PC-9 (cell line): ENCODE data around the gene TGFBR3.

ENCODE experiments used
- EZH2 ChIP-seq: fragments of 200-600 bp; sonication (generic); IDR thresholded peaks from 2 replicates; pipeline ENCODE4 v1.8.0; 2017; ENCODE audit warnings: antibody characterized with exemption, low read depth
- TF ChIP-seq, protein P1 (sequence below): fragments of 200-600 bp; sonication (generic); conservative IDR thresholded peaks from 2 replicates; pipeline ENCODE4 v1.6.1; 2017; ENCODE audit warnings: mixed run types, antibody characterized with exemption, mild to moderate bottlenecking, moderate library complexity

DNA sequence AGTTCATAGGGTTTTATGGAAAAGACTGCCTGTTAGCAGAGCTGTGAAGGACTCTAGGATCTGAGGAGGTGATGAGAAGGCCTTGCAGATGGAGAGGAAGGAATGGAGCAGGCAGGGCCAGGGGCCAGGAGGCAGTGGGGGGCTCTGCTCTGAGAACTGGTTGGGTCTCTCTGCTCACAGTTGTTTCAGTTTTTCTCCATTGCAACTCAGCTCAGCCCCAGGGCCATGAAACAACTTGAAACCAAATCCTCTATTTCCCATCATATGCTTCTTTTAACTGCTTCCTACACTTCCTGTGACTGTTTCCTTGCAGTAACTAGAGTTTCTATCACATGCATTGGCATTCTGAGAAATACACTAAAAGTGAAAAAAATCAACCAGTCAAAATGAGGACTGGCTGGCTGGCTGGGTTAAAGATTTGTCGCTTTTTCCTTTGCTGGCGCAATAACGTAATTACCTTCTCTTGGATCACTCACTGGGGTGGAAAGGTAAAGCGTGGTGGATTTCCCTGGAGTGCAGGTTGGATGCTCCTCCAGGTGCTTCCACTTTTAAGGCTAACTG is 213.3 kb downstream of the TGFBR3 start:
- no peak for TF ChIP-seq EZH2
- TF ChIP-seq, protein P1, sequence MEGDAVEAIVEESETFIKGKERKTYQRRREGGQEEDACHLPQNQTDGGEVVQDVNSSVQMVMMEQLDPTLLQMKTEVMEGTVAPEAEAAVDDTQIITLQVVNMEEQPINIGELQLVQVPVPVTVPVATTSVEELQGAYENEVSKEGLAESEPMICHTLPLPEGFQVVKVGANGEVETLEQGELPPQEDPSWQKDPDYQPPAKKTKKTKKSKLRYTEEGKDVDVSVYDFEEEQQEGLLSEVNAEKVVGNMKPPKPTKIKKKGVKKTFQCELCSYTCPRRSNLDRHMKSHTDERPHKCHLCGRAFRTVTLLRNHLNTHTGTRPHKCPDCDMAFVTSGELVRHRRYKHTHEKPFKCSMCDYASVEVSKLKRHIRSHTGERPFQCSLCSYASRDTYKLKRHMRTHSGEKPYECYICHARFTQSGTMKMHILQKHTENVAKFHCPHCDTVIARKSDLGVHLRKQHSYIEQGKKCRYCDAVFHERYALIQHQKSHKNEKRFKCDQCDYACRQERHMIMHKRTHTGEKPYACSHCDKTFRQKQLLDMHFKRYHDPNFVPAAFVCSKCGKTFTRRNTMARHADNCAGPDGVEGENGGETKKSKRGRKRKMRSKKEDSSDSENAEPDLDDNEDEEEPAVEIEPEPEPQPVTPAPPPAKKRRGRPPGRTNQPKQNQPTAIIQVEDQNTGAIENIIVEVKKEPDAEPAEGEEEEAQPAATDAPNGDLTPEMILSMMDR = no peak
